Gastroesophageal sphincter (tissue), 3 donors: Measurements from ENCODE around the gene PRKCSH.

Source experiments
- POLR2A ChIP-seq, 2 donors: fragments of 450-650 bp; IDR thresholded peaks; one replicate each; pipeline ENCODE4 v1.6.1; 2017; ENCODE audit warnings: antibody characterized with exemption in 2 of 2, mild to moderate bottlenecking in 2 of 2, moderate library complexity in 1 of 2
- POLR2AphosphoS5 ChIP-seq: sonication (generic); formaldehyde crosslinking; IDR thresholded peaks from one replicate; pipeline ENCODE4 v1.6.1; 2017; ENCODE audit warnings: antibody characterized with exemption
- TF ChIP-seq, protein P1 (sequence below), 4 experiments: fragments of 200-600 bp in 2 of 4; fragments of 450-650 bp in 2 of 4; sonication (generic) in 1 of 4; IDR thresholded peaks; one replicate each; pipeline ENCODE4 v1.5.1; 2017 to 2019; ENCODE audit warnings: antibody characterized with exemption in 4 of 4, mild to moderate bottlenecking in 2 of 4, moderate library complexity in 2 of 4

DNA sequence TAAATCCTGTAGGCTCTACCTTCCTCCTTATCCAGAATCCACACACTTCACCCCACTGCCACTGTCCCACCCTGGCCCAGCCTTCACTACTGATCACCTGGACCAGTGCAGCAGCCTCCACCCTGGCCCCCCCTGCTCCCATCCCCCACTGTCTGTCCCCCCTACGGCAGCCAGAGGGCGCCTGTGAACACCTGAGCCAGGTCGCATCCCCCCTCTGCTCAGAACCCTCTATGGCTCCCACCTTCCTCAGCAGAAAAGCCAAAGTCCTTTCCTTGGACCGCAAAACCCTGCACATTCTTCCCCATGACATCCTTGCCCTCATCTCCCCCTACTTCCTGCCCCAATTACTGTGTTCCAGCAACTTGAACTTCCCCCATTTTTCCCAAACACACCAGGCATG lies 24.8 kb downstream of the PRKCSH start:
- TF ChIP-seq, protein P1, sequence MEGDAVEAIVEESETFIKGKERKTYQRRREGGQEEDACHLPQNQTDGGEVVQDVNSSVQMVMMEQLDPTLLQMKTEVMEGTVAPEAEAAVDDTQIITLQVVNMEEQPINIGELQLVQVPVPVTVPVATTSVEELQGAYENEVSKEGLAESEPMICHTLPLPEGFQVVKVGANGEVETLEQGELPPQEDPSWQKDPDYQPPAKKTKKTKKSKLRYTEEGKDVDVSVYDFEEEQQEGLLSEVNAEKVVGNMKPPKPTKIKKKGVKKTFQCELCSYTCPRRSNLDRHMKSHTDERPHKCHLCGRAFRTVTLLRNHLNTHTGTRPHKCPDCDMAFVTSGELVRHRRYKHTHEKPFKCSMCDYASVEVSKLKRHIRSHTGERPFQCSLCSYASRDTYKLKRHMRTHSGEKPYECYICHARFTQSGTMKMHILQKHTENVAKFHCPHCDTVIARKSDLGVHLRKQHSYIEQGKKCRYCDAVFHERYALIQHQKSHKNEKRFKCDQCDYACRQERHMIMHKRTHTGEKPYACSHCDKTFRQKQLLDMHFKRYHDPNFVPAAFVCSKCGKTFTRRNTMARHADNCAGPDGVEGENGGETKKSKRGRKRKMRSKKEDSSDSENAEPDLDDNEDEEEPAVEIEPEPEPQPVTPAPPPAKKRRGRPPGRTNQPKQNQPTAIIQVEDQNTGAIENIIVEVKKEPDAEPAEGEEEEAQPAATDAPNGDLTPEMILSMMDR (IDR thresholded peaks at IDR 0.05) = no peak
- TF ChIP-seq POLR2A (IDR thresholded peaks at IDR 0.05) (no peak), POLR2AphosphoS5 (no peak)
